HepG2 (cell line): ENCODE data around the gene TOMM22. TPM values are rescaled to one million over a fixed set of nuclear protein-coding genes. Genes with fewer than 3 reads are reported as not detected.

Source experiments
- ATAC-seq: fragments of 200-7000 bp; cut with Tn5 transposase; 3 replicates; pipeline ENCODE4 v1.9.1; 2020; ENCODE audit warnings: mild to moderate bottlenecking, moderate library complexity
- BruUV-seq: library from RNA; stranded (reverse); fragments of 400-500 nt; replicated peaks from 2 replicates; lab custom pipeline; 2021; lab: Mats Ljungman, UMichigan
- CTCF ChIA-PET: fragments of 300-600 bp; formaldehyde crosslinking; extraction: SDS; loops from one replicate; lab custom pipeline; 2021; ENCODE audit warnings: low total read pairs, inconsistent platforms, low intra/inter-chr PET ratio; lab: Yijun Ruan, JAX
- POLR2A ChIA-PET: fragments of 350-600 bp; sonication (Branson Sonifier 250); formaldehyde crosslinking; loops from one replicate; lab custom pipeline; 2020; ENCODE audit warnings: antibody characterized with exemption, inconsistent platforms; lab: Yijun Ruan, JAX
- DNase-seq: peaks from one replicate; pipeline ENCODE4 v3.0.0-alpha.2; 2015; ENCODE audit warnings: low spot score
- FAIRE-seq: peaks from 3 replicates; lab custom pipeline; 2011; peaks lifted over from hg19 to GRCh38; lab: Jason Lieb, UNC
- H2AFZ ChIP-seq: one replicate; pipeline ENCODE4 v1.6.1; 2011; ENCODE audit warnings: low read length, inconsistent platforms
- H3K27ac ChIP-seq: fragments of 300-600 bp; 3 replicates; pipeline ENCODE4 v1.8.0; 2011; ENCODE audit warnings: mixed run types, mild to moderate bottlenecking, mixed read lengths, low read length, inconsistent platforms; ENCODE audit not compliant: insufficient read depth; ENCODE audit errors: extremely low read length
- H3K27me3 ChIP-seq, 2 experiments: fragments of 200-600 bp in 1 of 2; 2 replicates in 1 of 2; 3 replicates in 1 of 2; pipeline versions ENCODE4 v1.6.0 to v1.8.0; 2011; ENCODE audit warnings: low read length in 2 of 2, mild to moderate bottlenecking in 2 of 2, moderate library complexity in 2 of 2, inconsistent platforms in 1 of 2; ENCODE audit not compliant: insufficient read depth in 2 of 2, control insufficient read depth in 1 of 2
- H3K36me3 ChIP-seq, 2 experiments: fragments of 200-600 bp in 1 of 2; replicated peaks in 1 of 2; 2 replicates in 1 of 2; 3 replicates in 1 of 2; pipeline versions ENCODE4 v1.5.1 to v1.8.0; 2011; ENCODE audit warnings: low read length in 2 of 2, inconsistent platforms in 1 of 2; ENCODE audit not compliant: insufficient read depth in 2 of 2, control insufficient read depth in 1 of 2
- H3K4me1 ChIP-seq: 2 replicates; pipeline ENCODE4 v1.5.1; 2012; ENCODE audit warnings: low read length, inconsistent platforms; ENCODE audit not compliant: insufficient read depth
- H3K4me2 ChIP-seq: 2 replicates; pipeline ENCODE4 v1.6.0; 2011; ENCODE audit warnings: low read depth, low read length, inconsistent platforms
- H3K4me3 ChIP-seq, 3 experiments: fragments of 200-600 bp in 1 of 3; sonication (generic), shearing (Covaris generic) in 1 of 3; replicated peaks in 1 of 3; 2 replicates each; pipeline ENCODE4 v1.5.1; 2011 to 2016; ENCODE audit warnings: low read length in 3 of 3, inconsistent platforms in 2 of 3, low read depth in 2 of 3, mild to moderate bottlenecking in 2 of 3, control low read depth in 1 of 3, mixed read lengths in 1 of 3; ENCODE audit not compliant: insufficient read depth in 1 of 3
- H3K79me2 ChIP-seq: one replicate; pipeline ENCODE4 v1.6.1; 2011; ENCODE audit warnings: low read length, inconsistent platforms; ENCODE audit not compliant: insufficient read depth
- H3K9ac ChIP-seq: 2 replicates; pipeline ENCODE4 v1.6.0; 2011; ENCODE audit warnings: mild to moderate bottlenecking, low read depth, low read length, inconsistent platforms; ENCODE audit not compliant: insufficient read depth
- H3K9me3 ChIP-seq: 2 replicates; pipeline ENCODE4 v1.5.1; 2012; ENCODE audit warnings: mild to moderate bottlenecking, low read length
- H4K20me1 ChIP-seq: 2 replicates; pipeline ENCODE4 v1.6.0; 2011; ENCODE audit warnings: inconsistent platforms, mild to moderate bottlenecking, low read length, moderate library complexity; ENCODE audit not compliant: insufficient read depth
- EEA1 ChIP-seq: sonication (generic); formaldehyde crosslinking; IDR thresholded peaks from 2 replicates; pipeline ENCODE4 v1.5.1; 2020; ENCODE audit warnings: mild to moderate bottlenecking, missing genetic modification reagents, borderline replicate concordance
- KLF16 ChIP-seq, 2 experiments: sonication (generic) in 1 of 2; formaldehyde crosslinking in 1 of 2; IDR thresholded peaks; 2 replicates each; pipeline versions ENCODE4 v1.6.1 to v1.8.0; 2016 to 2023; ENCODE audit warnings: missing genetic modification reagents in 2 of 2, missing compliant biosample characterization in 1 of 2
- SMARCE1 ChIP-seq: fragments of 450-650 bp; IDR thresholded peaks from 2 replicates; pipeline ENCODE4 v1.6.1; 2017; ENCODE audit warnings: borderline replicate concordance
- SP5 ChIP-seq: IDR thresholded peaks from 2 replicates; pipeline ENCODE4 v1.6.1; 2016; ENCODE audit warnings: low read depth, borderline replicate concordance
- THAP8 ChIP-seq: sonication (generic); formaldehyde crosslinking; IDR thresholded peaks from 2 replicates; pipeline ENCODE4 v1.5.1; 2020; ENCODE audit warnings: missing genetic modification reagents, mild to moderate bottlenecking, borderline replicate concordance
- TOE1 ChIP-seq: sonication (generic); formaldehyde crosslinking; IDR thresholded peaks from 2 replicates; pipeline ENCODE4 v1.4.0; 2020; ENCODE audit warnings: mild to moderate bottlenecking, missing genetic modification reagents
- ZNF335 ChIP-seq: sonication (generic); formaldehyde crosslinking; IDR thresholded peaks from 2 replicates; pipeline ENCODE4 v1.4.0; 2020; ENCODE audit warnings: missing genetic modification reagents
- ZNF460 ChIP-seq: sonication (generic); formaldehyde crosslinking; IDR thresholded peaks from 2 replicates; pipeline ENCODE4 v1.5.1; 2020; ENCODE audit warnings: missing genetic modification reagents, mild to moderate bottlenecking, borderline replicate concordance
- ZNF652 ChIP-seq: IDR thresholded peaks from 2 replicates; pipeline ENCODE4 v1.6.1; 2016; ENCODE audit warnings: low read depth, borderline replicate concordance
- WGBS: methylation state at CpG from one replicate; pipeline ENCODE4 v1.1.6; 2017; ENCODE audit warnings: low lambda C conversion rate; 5-methylcytosine and 5-hydroxymethylcytosine counted together
- in situ Hi-C: cut with HindIII; loops from 2 replicates; pipeline ENCODE4 v1.10.0; 2017; ENCODE audit warnings: low pct_unique_long_range_greater_than_20kb; ENCODE audit not compliant: extremely low pct_ligation_motif_present
- intact Hi-C: fragments of 100-400 bp; cut with micrococcal nuclease; formaldehyde crosslinking; loops from one replicate; pipeline ENCODE4 v1.10.0; 2022; ENCODE audit not compliant: unreplicated experiment
- polyA plus RNA-seq, 8 experiments: library from polyadenylated mRNA; depleted of rRNA in 3 of 8; stranded (reverse) in 7 of 8; unstranded in 1 of 8; fragments of >200 nt; fragmentation: Illumina TruSeq in 4 of 8; extraction: Trizol in 4 of 8; gene quantifications; 2 replicates each; pipeline versions ENCODE4 v1.2.1 to v1.2.3, GENCODE V29; 2011 to 2016; ENCODE audit warnings: low read depth in 4 of 8, missing spikeins in 1 of 8, mixed read lengths in 1 of 8; ENCODE audit not compliant: insufficient read depth in 1 of 8
- total RNA-seq, 5 experiments: library from RNA; depleted of rRNA; stranded (reverse); fragments of >200 nt; fragmentation: Illumina TruSeq; extraction: Trizol; gene quantifications; 2 replicates each; pipeline ENCODE4 v1.2.3, GENCODE V29; 2016; ENCODE audit warnings: low read depth in 1 of 5
- TF ChIP-seq, protein P1 (sequence below): sonication (generic); formaldehyde crosslinking; IDR thresholded peaks from 2 replicates; pipeline ENCODE4 v1.4.0; 2020; ENCODE audit warnings: mild to moderate bottlenecking, missing genetic modification reagents, borderline replicate concordance
- TF ChIP-seq, protein P2 (sequence below): IDR thresholded peaks from 2 replicates; pipeline ENCODE4 v1.6.1; 2012; ENCODE audit warnings: low read length, improper control_type of control experiment

The TOMM22 gene
- total and polyA plus RNA-seq, 2 of the 13 experiments (the other 11 are each of a cell fraction or from before 2014, with no cell fraction given) = 46.9 to 118 TPM

DNA sequence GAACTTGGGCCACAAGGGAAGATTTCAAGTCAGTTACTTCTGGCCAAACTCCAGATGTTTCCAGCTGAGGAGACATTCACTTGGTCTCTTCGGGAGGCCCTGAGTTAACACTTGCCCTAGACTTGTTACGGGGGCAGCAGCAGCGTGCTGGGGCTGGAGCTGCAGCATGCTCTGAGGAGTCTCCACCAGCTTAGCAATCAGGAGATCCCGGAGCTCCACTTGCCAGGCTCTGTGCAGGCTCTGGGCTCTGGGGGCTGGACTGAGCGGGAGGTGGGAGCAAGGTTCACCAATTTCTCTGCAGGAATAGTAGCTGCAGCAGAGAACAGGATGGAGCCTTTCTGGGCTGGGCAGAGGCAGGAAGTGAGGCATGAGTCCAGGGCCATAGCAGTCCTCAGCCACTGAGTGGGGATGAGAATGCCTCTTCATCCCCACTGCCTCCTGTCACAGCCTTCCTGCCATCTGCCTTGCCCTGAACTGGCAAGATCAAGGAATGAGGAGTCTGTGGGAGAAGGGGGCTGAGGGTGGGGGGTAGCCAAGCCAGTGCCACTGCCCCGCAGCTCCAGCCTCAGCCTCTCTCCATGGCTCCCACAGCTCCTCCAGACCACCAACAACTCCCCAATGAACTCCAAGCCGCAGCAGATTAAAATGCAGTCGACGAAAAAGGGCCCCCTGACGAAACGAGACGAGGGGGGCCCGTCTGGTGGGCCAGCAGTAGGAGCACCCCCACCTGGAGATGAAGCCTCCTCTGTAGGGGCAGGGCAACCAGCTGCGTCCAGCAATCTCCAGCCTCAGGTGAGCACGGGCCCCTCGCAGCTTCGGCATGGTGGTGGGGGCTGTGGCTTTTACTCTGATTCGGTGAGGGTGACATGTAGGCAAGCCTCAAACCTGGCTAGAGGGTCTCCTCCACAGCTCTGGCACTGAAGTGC is 47.4 kb downstream of the TOMM22 start:
- in situ Hi-C loops (no loop called here), intact Hi-C loops (no loop called here)
- Histone ChIP-seq H3K9me3 (no peaks in the 10 kb centered on the region), H4K20me1 (peaks cover 14% of the 10 kb centered on the region), H3K27me3 (no peaks in the 10 kb centered on the region), H2AFZ (no peak overlapping the region), H3K4me1 (peaks cover 29% of the 10 kb centered on the region), H3K36me3 (peaks cover 35 to 66% of the 10 kb centered on the region in 2 experiments), H3K9ac (peak overlapping the region; percentile 7; the same call in 1 of the 2 replicates), H3K4me3 (no peak overlapping the region), H3K4me2 (no peak overlapping the region), H3K27ac (peak overlapping the region; percentile 51), H3K79me2 (no peaks in the 10 kb centered on the region)
- BruUV-seq = no TSS peak
- POLR2A ChIA-PET = no interaction called here
- DNase-seq (peak; percentile 28), ATAC-seq (peak; percentile 77), FAIRE-seq (no peak)
- 100% methylated on average over 9 of the region's 18 CpGs for WGBS
- CTCF ChIA-PET = no interaction called here
- TF ChIP-seq ZNF460 (CRISPR knock-in tag) (no peak), THAP8 (no peak), ZNF652 (CRISPR knock-in tag) (no peak), ZNF335 (no peak), SP5 (CRISPR knock-in tag) (peak; percentile 29; the same call in 1 of the 2 replicates), SMARCE1 (no peak), KLF16 (CRISPR knock-in tag; IDR thresholded peaks at IDR 0.05) (no peak), EEA1 (no peak), TOE1 (CRISPR knock-in tag) (no peak)
- TF ChIP-seq, protein P1, sequence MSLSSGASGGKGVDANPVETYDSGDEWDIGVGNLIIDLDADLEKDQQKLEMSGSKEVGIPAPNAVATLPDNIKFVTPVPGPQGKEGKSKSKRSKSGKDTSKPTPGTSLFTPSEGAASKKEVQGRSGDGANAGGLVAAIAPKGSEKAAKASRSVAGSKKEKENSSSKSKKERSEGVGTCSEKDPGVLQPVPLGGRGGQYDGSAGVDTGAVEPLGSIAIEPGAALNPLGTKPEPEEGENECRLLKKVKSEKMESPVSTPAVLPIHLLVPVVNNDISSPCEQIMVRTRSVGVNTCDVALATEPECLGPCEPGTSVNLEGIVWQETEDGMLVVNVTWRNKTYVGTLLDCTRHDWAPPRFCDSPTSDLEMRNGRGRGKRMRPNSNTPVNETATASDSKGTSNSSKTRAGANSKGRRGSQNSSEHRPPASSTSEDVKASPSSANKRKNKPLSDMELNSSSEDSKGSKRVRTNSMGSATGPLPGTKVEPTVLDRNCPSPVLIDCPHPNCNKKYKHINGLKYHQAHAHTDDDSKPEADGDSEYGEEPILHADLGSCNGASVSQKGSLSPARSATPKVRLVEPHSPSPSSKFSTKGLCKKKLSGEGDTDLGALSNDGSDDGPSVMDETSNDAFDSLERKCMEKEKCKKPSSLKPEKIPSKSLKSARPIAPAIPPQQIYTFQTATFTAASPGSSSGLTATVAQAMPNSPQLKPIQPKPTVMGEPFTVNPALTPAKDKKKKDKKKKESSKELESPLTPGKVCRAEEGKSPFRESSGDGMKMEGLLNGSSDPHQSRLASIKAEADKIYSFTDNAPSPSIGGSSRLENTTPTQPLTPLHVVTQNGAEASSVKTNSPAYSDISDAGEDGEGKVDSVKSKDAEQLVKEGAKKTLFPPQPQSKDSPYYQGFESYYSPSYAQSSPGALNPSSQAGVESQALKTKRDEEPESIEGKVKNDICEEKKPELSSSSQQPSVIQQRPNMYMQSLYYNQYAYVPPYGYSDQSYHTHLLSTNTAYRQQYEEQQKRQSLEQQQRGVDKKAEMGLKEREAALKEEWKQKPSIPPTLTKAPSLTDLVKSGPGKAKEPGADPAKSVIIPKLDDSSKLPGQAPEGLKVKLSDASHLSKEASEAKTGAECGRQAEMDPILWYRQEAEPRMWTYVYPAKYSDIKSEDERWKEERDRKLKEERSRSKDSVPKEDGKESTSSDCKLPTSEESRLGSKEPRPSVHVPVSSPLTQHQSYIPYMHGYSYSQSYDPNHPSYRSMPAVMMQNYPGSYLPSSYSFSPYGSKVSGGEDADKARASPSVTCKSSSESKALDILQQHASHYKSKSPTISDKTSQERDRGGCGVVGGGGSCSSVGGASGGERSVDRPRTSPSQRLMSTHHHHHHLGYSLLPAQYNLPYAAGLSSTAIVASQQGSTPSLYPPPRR (CRISPR knock-in tag) = peak; percentile 24; the same call in 1 of the 2 replicates
- TF ChIP-seq, protein P2, sequence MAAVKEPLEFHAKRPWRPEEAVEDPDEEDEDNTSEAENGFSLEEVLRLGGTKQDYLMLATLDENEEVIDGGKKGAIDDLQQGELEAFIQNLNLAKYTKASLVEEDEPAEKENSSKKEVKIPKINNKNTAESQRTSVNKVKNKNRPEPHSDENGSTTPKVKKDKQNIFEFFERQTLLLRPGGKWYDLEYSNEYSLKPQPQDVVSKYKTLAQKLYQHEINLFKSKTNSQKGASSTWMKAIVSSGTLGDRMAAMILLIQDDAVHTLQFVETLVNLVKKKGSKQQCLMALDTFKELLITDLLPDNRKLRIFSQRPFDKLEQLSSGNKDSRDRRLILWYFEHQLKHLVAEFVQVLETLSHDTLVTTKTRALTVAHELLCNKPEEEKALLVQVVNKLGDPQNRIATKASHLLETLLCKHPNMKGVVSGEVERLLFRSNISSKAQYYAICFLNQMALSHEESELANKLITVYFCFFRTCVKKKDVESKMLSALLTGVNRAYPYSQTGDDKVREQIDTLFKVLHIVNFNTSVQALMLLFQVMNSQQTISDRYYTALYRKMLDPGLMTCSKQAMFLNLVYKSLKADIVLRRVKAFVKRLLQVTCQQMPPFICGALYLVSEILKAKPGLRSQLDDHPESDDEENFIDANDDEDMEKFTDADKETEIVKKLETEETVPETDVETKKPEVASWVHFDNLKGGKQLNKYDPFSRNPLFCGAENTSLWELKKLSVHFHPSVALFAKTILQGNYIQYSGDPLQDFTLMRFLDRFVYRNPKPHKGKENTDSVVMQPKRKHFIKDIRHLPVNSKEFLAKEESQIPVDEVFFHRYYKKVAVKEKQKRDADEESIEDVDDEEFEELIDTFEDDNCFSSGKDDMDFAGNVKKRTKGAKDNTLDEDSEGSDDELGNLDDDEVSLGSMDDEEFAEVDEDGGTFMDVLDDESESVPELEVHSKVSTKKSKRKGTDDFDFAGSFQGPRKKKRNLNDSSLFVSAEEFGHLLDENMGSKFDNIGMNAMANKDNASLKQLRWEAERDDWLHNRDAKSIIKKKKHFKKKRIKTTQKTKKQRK = no peak
